GM23248 (cell line): Measurements from ENCODE around the gene CGA.

ENCODE experiments used
- EZH2 ChIP-seq: fragments of 200-600 bp; sonication (generic); IDR thresholded peaks from 2 replicates; pipeline ENCODE4 v1.6.1; 2018; ENCODE audit warnings: antibody characterized with exemption, mild to moderate bottlenecking; ENCODE audit not compliant: insufficient read depth, poor library complexity, severe bottlenecking
- EZH2phosphoT487 ChIP-seq: fragments of 200-600 bp; sonication (generic); IDR thresholded peaks from 2 replicates; pipeline ENCODE4 v1.6.1; 2018; ENCODE audit warnings: antibody characterized with exemption, moderate library complexity, mild to moderate bottlenecking, low read depth; ENCODE audit not compliant: insufficient read depth

GRCh38 chr6:87094576-87094975 is 330 bp downstream of the CGA start:
- TF ChIP-seq EZH2phosphoT487 (no peak), EZH2 (no peak)
